Adrenal gland (tissue), 5 donors: ENCODE results near the gene IL10.

Experiments used
- POLR2A ChIP-seq, 2 donors: fragments of 450-650 bp; IDR thresholded peaks; one replicate each; pipeline ENCODE4 v1.6.1; 2017; ENCODE audit warnings: antibody characterized with exemption in 2 of 2, mild to moderate bottlenecking in 2 of 2, moderate library complexity in 1 of 2
- TF ChIP-seq, protein P1 (sequence below), 6 experiments: fragments of 450-650 bp in 4 of 6; fragments of 200-600 bp in 2 of 6; sonication (generic) in 1 of 6; IDR thresholded peaks; 1 replicate in 5 of 6; 2 replicates in 1 of 6; pipeline versions ENCODE4 v1.5.1 to v1.8.0; 2016 to 2021; ENCODE audit warnings: antibody characterized with exemption in 6 of 6, mild to moderate bottlenecking in 2 of 6, moderate library complexity in 1 of 6
- donor health status: DM: no; HTN: no; CAD: no.

DNA sequence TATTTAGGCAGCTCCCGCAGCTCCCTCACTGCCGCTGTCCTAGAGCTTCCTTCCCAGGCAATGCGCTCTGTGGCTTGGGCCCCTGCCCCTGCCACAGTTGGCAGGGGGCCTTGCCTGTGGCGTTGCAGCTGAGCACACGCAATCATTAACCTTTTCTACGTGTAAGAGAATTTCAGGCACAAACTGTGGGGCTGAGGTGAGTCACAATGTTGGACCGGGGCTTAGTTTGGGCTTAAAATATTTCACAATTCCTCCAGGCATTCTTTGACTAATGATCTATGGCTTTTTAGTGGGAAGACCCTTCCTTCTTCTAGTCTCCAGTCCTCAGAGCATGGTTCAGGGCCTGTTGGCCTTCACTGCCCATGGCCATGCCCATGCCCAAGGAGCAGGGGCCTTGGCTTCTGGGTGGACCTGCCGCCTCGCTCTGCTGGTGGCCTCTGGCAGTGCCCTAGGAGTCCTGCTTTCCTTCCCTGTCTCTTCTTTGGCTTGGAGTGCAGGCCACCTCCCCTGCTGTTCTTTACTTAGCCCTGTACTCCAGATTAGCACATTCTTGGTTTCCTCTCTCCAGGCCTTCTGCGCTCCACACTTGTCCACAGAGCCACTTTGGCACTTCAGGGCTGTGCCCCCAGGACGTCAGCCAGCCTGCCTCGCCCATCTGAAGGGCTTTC, 48.4 kb downstream of the IL10 start:
- TF ChIP-seq POLR2A (IDR thresholded peaks at IDR 0.05), result peak in 1 of 2 donors; percentile 57
- TF ChIP-seq, protein P1, sequence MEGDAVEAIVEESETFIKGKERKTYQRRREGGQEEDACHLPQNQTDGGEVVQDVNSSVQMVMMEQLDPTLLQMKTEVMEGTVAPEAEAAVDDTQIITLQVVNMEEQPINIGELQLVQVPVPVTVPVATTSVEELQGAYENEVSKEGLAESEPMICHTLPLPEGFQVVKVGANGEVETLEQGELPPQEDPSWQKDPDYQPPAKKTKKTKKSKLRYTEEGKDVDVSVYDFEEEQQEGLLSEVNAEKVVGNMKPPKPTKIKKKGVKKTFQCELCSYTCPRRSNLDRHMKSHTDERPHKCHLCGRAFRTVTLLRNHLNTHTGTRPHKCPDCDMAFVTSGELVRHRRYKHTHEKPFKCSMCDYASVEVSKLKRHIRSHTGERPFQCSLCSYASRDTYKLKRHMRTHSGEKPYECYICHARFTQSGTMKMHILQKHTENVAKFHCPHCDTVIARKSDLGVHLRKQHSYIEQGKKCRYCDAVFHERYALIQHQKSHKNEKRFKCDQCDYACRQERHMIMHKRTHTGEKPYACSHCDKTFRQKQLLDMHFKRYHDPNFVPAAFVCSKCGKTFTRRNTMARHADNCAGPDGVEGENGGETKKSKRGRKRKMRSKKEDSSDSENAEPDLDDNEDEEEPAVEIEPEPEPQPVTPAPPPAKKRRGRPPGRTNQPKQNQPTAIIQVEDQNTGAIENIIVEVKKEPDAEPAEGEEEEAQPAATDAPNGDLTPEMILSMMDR (IDR thresholded peaks at IDR 0.05), result peak in 4 of 6 experiments; percentile 30 to 45 (median 34)
